Naive thymus-derived CD4-positive, alpha-beta T cell (primary cell): Measurements from ENCODE around the gene LIMS1. TPM values are rescaled to one million over a fixed set of nuclear protein-coding genes. Genes with fewer than 3 reads are reported as not detected.
"Not testable (repeated sequence)": the region's sequence is repeated elsewhere in the genome, so short reads cannot be mapped to it uniquely, and the experiment has no call there.

Source experiments
- ATAC-seq: fragments of 150-1000 bp; cut with Tn5 transposase; 2 replicates; pipeline ENCODE4 v1.10.0; 2021; ENCODE audit warnings: mild to moderate bottlenecking, moderate library complexity
- CTCF ChIA-PET: fragments of 350-600 bp; sonication (Branson Sonifier 250); formaldehyde crosslinking; loops from one replicate; lab custom pipeline; 2021; ENCODE audit warnings: antibody characterized with exemption; lab: Charles Lee
- POLR2A ChIA-PET: fragments of 350-600 bp; sonication (Branson Sonifier 250); formaldehyde crosslinking; loops from one replicate; lab custom pipeline; 2021; ENCODE audit warnings: antibody characterized with exemption, inconsistent platforms; lab: Charles Lee
- DNase-seq, 9 donors: peaks; one replicate each; pipeline versions ENCODE4 v3.0.0 to v3.0.0-alpha.2; 2020 to 2022; ENCODE audit warnings: mixed read lengths in 1 of 9
- H3K27ac ChIP-seq: one replicate; pipeline ENCODE4 v1.7.0; 2013; ENCODE audit warnings: mild to moderate bottlenecking, low read depth, low read length, moderate library complexity
- H3K27me3 ChIP-seq, 2 donors: one replicate each; pipeline ENCODE4 v1.7.0; 2013; ENCODE audit warnings: low read length in 2 of 2, mild to moderate bottlenecking in 2 of 2, moderate library complexity in 2 of 2; ENCODE audit not compliant: control insufficient read depth in 2 of 2, insufficient read depth in 2 of 2
- H3K36me3 ChIP-seq, 3 experiments: 1 replicate in 2 of 3; 2 replicates in 1 of 3; pipeline ENCODE4 v1.7.0; 2013; ENCODE audit warnings: low read length in 3 of 3, mild to moderate bottlenecking in 3 of 3, moderate library complexity in 1 of 3; ENCODE audit not compliant: insufficient read depth in 3 of 3, control insufficient read depth in 2 of 3
- H3K4me1 ChIP-seq, 2 donors: one replicate each; pipeline ENCODE4 v1.7.0; 2013; ENCODE audit warnings: low read length in 2 of 2, mild to moderate bottlenecking in 2 of 2, moderate library complexity in 1 of 2; ENCODE audit not compliant: control insufficient read depth in 2 of 2, insufficient read depth in 2 of 2
- H3K4me3 ChIP-seq: 2 replicates; pipeline ENCODE4 v1.7.0; 2013; ENCODE audit warnings: mild to moderate bottlenecking, low read length
- H3K9me3 ChIP-seq, 3 experiments: 1 replicate in 2 of 3; 2 replicates in 1 of 3; pipeline ENCODE4 v1.7.0; 2013; ENCODE audit warnings: low read length in 3 of 3; ENCODE audit not compliant: control insufficient read depth in 2 of 3
- H3K27ac Mint-ChIP-seq, 9 donors: one replicate each; pipeline ENCODE4 v1.8.0; 2020 to 2022; ENCODE audit warnings: mixed read lengths in 9 of 9, mild to moderate bottlenecking in 8 of 9, moderate library complexity in 5 of 9, inconsistent platforms in 2 of 9
- H3K27me3 Mint-ChIP-seq, 5 donors: one replicate each; pipeline ENCODE4 v1.8.0; 2021 to 2022; ENCODE audit warnings: mixed read lengths in 5 of 5, mild to moderate bottlenecking in 1 of 5
- H3K36me3 Mint-ChIP-seq, 5 donors: one replicate each; pipeline ENCODE4 v1.8.0; 2020 to 2022; ENCODE audit warnings: mixed read lengths in 5 of 5, mild to moderate bottlenecking in 3 of 5, inconsistent platforms in 1 of 5
- H3K4me1 Mint-ChIP-seq, 7 donors: one replicate each; pipeline ENCODE4 v1.8.0; 2020 to 2022; ENCODE audit warnings: mixed read lengths in 7 of 7, mild to moderate bottlenecking in 3 of 7, inconsistent platforms in 1 of 7
- H3K4me3 Mint-ChIP-seq, 10 donors: one replicate each; pipeline ENCODE4 v1.8.0; 2020 to 2022; ENCODE audit warnings: mild to moderate bottlenecking in 10 of 10, mixed read lengths in 10 of 10, moderate library complexity in 6 of 10, inconsistent platforms in 2 of 10
- H3K9me3 Mint-ChIP-seq, 11 donors: one replicate each; pipeline ENCODE4 v1.8.0; 2020 to 2022; ENCODE audit warnings: mixed read lengths in 11 of 11, mild to moderate bottlenecking in 4 of 11, inconsistent platforms in 1 of 11, moderate library complexity in 1 of 11
- intact Hi-C, 2 donors: fragments of 100-400 bp; cut with micrococcal nuclease; formaldehyde crosslinking; loops; one replicate each; pipeline ENCODE4 v1.15.1; 2023
- polyA plus RNA-seq, 2 donors: library from polyadenylated mRNA; unstranded; fragments of 300-500 nt; fragmentation: Illumina TruSeq; gene quantifications; one replicate each; pipeline ENCODE4 v1.2.3, GENCODE V29; 2021
- total RNA-seq, 6 experiments: library from RNA in 5 of 6; stranded (reverse) in 5 of 6; gene quantifications; 1 replicate in 5 of 6; 2 replicates in 1 of 6; pipeline ENCODE4 v1.2.3 and lab custom pipeline; 2021 to 2026

Gene LIMS1
- total and polyA plus RNA-seq, 7 experiments from 2014 or later = 25.3 to 75.3 (median 53.5) TPM

GRCh38 chr2:108654521-108655125 lies 120.4 kb downstream of the LIMS1 start:
- H3K4me3 Mint-ChIP-seq, H3K9me3 Mint-ChIP-seq, ATAC-seq, H3K36me3 ChIP-seq, DNase-seq, H3K36me3 Mint-ChIP-seq, H3K27me3 Mint-ChIP-seq, H3K27me3 ChIP-seq, H3K4me3 ChIP-seq, H3K9me3 ChIP-seq, H3K27ac ChIP-seq, H3K27ac Mint-ChIP-seq, CTCF ChIA-PET, POLR2A ChIA-PET, intact Hi-C loops: not testable (repeated sequence)
- peaks cover 13 to 20% of the 10 kb centered on the region in 2 donors for H3K4me1 ChIP-seq
- H3K4me1 Mint-ChIP-seq = peaks cover 14 to 29% (median 22%) of the 10 kb centered on the region in 7 donors

GRCh38 chr2:108655270-108655669 lies 121.0 kb downstream of the LIMS1 start:
- H3K27me3 Mint-ChIP-seq, H3K4me3 Mint-ChIP-seq, H3K27me3 ChIP-seq, POLR2A ChIA-PET, H3K4me3 ChIP-seq, H3K27ac Mint-ChIP-seq, H3K9me3 Mint-ChIP-seq, intact Hi-C loops, H3K27ac ChIP-seq, CTCF ChIA-PET, DNase-seq, H3K36me3 ChIP-seq, H3K36me3 Mint-ChIP-seq, H3K9me3 ChIP-seq, ATAC-seq: not testable (repeated sequence)
- peaks cover 11 to 27% (median 21%) of the 10 kb centered on the region in 7 donors for H3K4me1 Mint-ChIP-seq
- H3K4me1 ChIP-seq = peaks cover 13 to 16% of the 10 kb centered on the region in 2 donors

GRCh38 chr2:108656282-108656681 lies 122.0 kb downstream of the LIMS1 start:
- H3K4me3 ChIP-seq, H3K27me3 ChIP-seq, CTCF ChIA-PET, POLR2A ChIA-PET, H3K9me3 ChIP-seq, H3K27ac Mint-ChIP-seq, intact Hi-C loops, ATAC-seq, H3K27me3 Mint-ChIP-seq, H3K36me3 Mint-ChIP-seq, H3K4me3 Mint-ChIP-seq, DNase-seq, H3K36me3 ChIP-seq, H3K9me3 Mint-ChIP-seq, H3K27ac ChIP-seq: not testable (repeated sequence)
- peaks cover 9 to 12% of the 10 kb centered on the region in 2 donors for H3K4me1 ChIP-seq
- H3K4me1 Mint-ChIP-seq = peaks cover 1 to 17% (median 11%) of the 10 kb centered on the region in 7 donors

- H3K27ac Mint-ChIP-seq, H3K36me3 Mint-ChIP-seq, H3K27ac ChIP-seq, H3K36me3 ChIP-seq, DNase-seq, H3K9me3 Mint-ChIP-seq, H3K27me3 ChIP-seq, H3K9me3 ChIP-seq, POLR2A ChIA-PET, H3K4me1 ChIP-seq, ATAC-seq, H3K4me3 Mint-ChIP-seq, intact Hi-C loops, CTCF ChIA-PET, H3K27me3 Mint-ChIP-seq, H3K4me3 ChIP-seq: not testable (repeated sequence)
- H3K4me1 Mint-ChIP-seq = peaks cover 0 to 20% (median 6%) of the 10 kb centered on the region in 7 donors
Measured at GRCh38 chr2:108657517-108657916, 123.2 kb downstream of the LIMS1 start.

- H3K27ac Mint-ChIP-seq, H3K27ac ChIP-seq, H3K27me3 Mint-ChIP-seq, CTCF ChIA-PET, intact Hi-C loops, H3K27me3 ChIP-seq, H3K36me3 Mint-ChIP-seq, H3K4me3 ChIP-seq, H3K9me3 ChIP-seq, DNase-seq, H3K9me3 Mint-ChIP-seq, H3K4me3 Mint-ChIP-seq, ATAC-seq, H3K36me3 ChIP-seq, POLR2A ChIA-PET, H3K4me1 ChIP-seq: not testable (repeated sequence)
- H3K4me1 Mint-ChIP-seq = peaks cover 0 to 24% (median 4%) of the 10 kb centered on the region in 7 donors
Measured at GRCh38 chr2:108658553-108658952, 124.3 kb downstream of the LIMS1 start.

- POLR2A ChIA-PET, H3K9me3 ChIP-seq, CTCF ChIA-PET, H3K27ac Mint-ChIP-seq, H3K4me3 ChIP-seq, ATAC-seq, H3K27ac ChIP-seq, H3K9me3 Mint-ChIP-seq, H3K36me3 ChIP-seq, H3K27me3 ChIP-seq, H3K4me1 ChIP-seq, H3K36me3 Mint-ChIP-seq, DNase-seq, H3K4me3 Mint-ChIP-seq, intact Hi-C loops, H3K27me3 Mint-ChIP-seq: not testable (repeated sequence)
- H3K4me1 Mint-ChIP-seq = peaks cover 0 to 27% (median 4%) of the 10 kb centered on the region in 7 donors
Measured at GRCh38 chr2:108661493-108661892, 127.2 kb downstream of the LIMS1 start.

- H3K27me3 Mint-ChIP-seq, DNase-seq, H3K36me3 ChIP-seq, H3K9me3 Mint-ChIP-seq, H3K27ac ChIP-seq, CTCF ChIA-PET, intact Hi-C loops, H3K9me3 ChIP-seq, H3K27me3 ChIP-seq, H3K36me3 Mint-ChIP-seq, H3K4me1 ChIP-seq, POLR2A ChIA-PET, H3K4me3 ChIP-seq, H3K4me3 Mint-ChIP-seq: not testable (repeated sequence)
- peak overlapping the region in 1 of 9 donors; percentile 48 for H3K27ac Mint-ChIP-seq
- peak; percentile 58 for ATAC-seq
- H3K4me1 Mint-ChIP-seq = peaks cover 0 to 27% (median 4%) of the 10 kb centered on the region in 7 donors
Measured at GRCh38 chr2:108662207-108662612, 127.9 kb downstream of the LIMS1 start.
